Body of pancreas (tissue), 4 donors: Measurements from ENCODE around the gene MANEA. TPM values are rescaled to one million over a fixed set of nuclear protein-coding genes. Genes with fewer than 3 reads are reported as not detected.
A peak's percentile ranks its signal among the peaks of the same experiment; 100 is the strongest.

Experiments
- ATAC-seq: fragments of 150-250 bp; one replicate; pipeline ENCODE4 v1.9.1; 2016
- DNase-seq, 4 donors: peaks; one replicate each; pipeline ENCODE4 v3.0.0-alpha.2; 2019
- H3K27ac ChIP-seq, 4 donors: fragments of 200-600 bp; sonication (generic); 1 replicate in 3 of 4; 2 replicates in 1 of 4; pipeline versions ENCODE4 v1.5.1 to v1.6.1; 2016 to 2019; ENCODE audit warnings: mild to moderate bottlenecking in 1 of 4, mixed read lengths in 1 of 4, moderate library complexity in 1 of 4
- H3K27me3 ChIP-seq, 2 donors: fragments of 200-600 bp; sonication (generic); one replicate each; pipeline ENCODE4 v1.6.0; 2016; ENCODE audit warnings: mild to moderate bottlenecking in 1 of 2
- H3K36me3 ChIP-seq, 2 donors: fragments of 200-600 bp; sonication (generic); replicated peaks in 1 of 2; 2 replicates each; pipeline ENCODE4 v1.5.1; 2016; ENCODE audit warnings: low read depth in 2 of 2; ENCODE audit not compliant: insufficient read depth in 1 of 2
- H3K4me1 ChIP-seq: fragments of 200-600 bp; sonication (generic); one replicate; pipeline ENCODE4 v1.6.0; 2016
- H3K4me3 ChIP-seq, 2 donors: fragments of 200-600 bp; sonication (generic); 1 replicate in 1 of 2; 2 replicates in 1 of 2; pipeline ENCODE4 v1.5.1; 2016 to 2019
- H3K9me3 ChIP-seq, 3 donors: fragments of 200-600 bp; sonication (generic); 1 replicate in 2 of 3; 2 replicates in 1 of 3; pipeline ENCODE4 v1.5.1; 2016
- CTCF ChIP-seq, 7 experiments: fragments of 450-650 bp in 4 of 7; fragments of 200-600 bp in 3 of 7; sonication (generic) in 3 of 7; IDR thresholded peaks; one replicate each; pipeline ENCODE4 v1.5.1; 2016 to 2019; ENCODE audit warnings: antibody characterized with exemption in 7 of 7
- POLR2A ChIP-seq, 3 donors: fragments of 450-650 bp; IDR thresholded peaks; one replicate each; pipeline ENCODE4 v1.6.1; 2016; ENCODE audit warnings: antibody characterized with exemption in 3 of 3, mild to moderate bottlenecking in 2 of 3
- WGBS, 2 donors: methylation state at CpG; one replicate each; pipeline ENCODE4 v1.1.5; 2017; 5-methylcytosine and 5-hydroxymethylcytosine counted together
- intact Hi-C: fragments of 100-400 bp; cut with DNase I; formaldehyde crosslinking; loops from one replicate; pipeline ENCODE4 v1.15.1; 2023
- total RNA-seq, 2 donors: library from RNA; depleted of rRNA; stranded (reverse); fragments of >200 nt; gene quantifications; one replicate each; pipeline ENCODE4 v1.1.0, GENCODE V29; 2016

MANEA gene
- total RNA-seq, 2 donors from 2014 or later, result 2.6 to 5.2 TPM

DNA sequence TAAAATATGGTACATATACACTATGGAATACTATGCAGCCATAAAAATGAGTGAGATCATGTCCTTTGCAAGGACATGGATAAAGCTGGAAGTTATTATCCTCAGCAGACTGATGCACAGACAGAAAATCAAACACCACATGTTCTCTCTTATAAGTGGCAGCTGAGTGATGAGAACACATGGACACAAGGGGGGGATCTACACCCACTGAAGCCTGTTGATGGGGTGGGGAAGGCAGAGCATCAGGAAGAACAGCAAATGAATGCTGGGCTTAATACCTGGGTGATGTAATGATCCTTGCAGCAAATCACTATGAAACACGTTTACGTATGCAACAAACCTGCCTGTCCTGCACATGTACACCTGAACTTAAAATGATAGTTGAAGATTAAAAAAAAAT lies 71.3 kb downstream of the MANEA start:
- DNase-seq (no peak), ATAC-seq (no peak)
- Histone ChIP-seq H3K27ac (no peak overlapping the region), H3K27me3 (no peaks in the 10 kb centered on the region), H3K36me3 (no peaks in the 10 kb centered on the region), H3K4me3 (no peak overlapping the region), H3K9me3 (no peaks in the 10 kb centered on the region), H3K4me1 (no peaks in the 10 kb centered on the region)
- WGBS, 2 donors, result 70% methylated on average over 2 of the region's 2 CpGs
- intact Hi-C loops, result no loop called here
- TF ChIP-seq POLR2A (IDR thresholded peaks at IDR 0.05), result no peak
- peak in 3 of 7 experiments; percentile 2 to 29 (median 20) for TF ChIP-seq CTCF (IDR thresholded peaks at IDR 0.05)

DNA sequence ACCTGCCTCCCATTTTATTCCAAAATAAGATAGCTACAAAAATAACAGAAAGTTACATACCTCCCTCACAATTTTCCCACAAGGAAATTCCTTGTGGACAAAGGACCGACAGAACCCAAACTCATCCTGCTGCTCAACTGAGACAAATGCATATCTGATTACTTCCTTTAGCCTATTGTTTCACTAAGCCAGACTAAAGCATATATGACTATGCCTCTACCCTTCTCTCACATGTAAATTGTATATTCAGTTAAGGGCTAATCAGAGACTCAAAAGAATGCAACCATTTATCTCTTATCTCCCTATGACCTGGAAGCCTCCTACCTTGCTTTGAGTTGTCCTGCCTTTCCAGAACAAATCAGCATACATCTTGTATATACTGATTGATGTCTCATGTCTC lies 72.1 kb downstream of the MANEA start:
- no peaks in the 10 kb centered on the region for H3K4me1 ChIP-seq
- DNase-seq (no peak), ATAC-seq (no peak)
- H3K27ac ChIP-seq, result no peak overlapping the region
- intact Hi-C loops, result no loop called here
- H3K27me3 ChIP-seq, result no peaks in the 10 kb centered on the region
- TF ChIP-seq POLR2A (IDR thresholded peaks at IDR 0.05) (no peak), CTCF (IDR thresholded peaks at IDR 0.05) (no peak)
- no peak overlapping the region for H3K4me3 ChIP-seq
- WGBS, 2 donors, result 41 to 44% methylated on average over 1 of the region's 1 CpG
- H3K9me3 ChIP-seq, result no peaks in the 10 kb centered on the region
- no peaks in the 10 kb centered on the region for H3K36me3 ChIP-seq

- TF ChIP-seq CTCF (IDR thresholded peaks at IDR 0.05) (no peak), POLR2A (IDR thresholded peaks at IDR 0.05) (no peak)
- Histone ChIP-seq H3K27ac (no peak overlapping the region), H3K27me3 (no peaks in the 10 kb centered on the region), H3K9me3 (no peaks in the 10 kb centered on the region), H3K36me3 (no peaks in the 10 kb centered on the region), H3K4me3 (no peak overlapping the region), H3K4me1 (no peaks in the 10 kb centered on the region)
- intact Hi-C loops, result no loop called here
- ATAC-seq (no peak), DNase-seq (no peak)
These were observed 76.8 kb downstream of the MANEA start for GRCh38 chr6:95654176-95654575.

DNA sequence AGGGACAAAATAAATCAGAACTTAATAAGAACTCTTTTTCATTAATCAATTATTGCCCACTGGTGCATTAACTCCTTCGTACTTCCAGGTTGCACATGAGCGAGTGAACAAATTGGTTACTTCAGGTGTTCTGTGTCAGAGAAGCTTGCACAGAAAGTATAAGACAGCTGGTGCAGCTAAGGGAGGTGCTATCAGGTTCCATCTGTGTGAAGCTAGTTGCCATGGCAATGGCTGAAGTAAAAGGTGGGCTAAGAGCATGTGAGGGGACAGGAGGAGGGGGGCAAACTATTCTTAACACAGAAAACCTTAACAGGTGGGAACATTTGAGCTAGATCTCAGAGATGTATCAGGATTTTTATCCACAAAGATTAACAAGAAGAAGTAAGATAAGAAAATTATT lies 81.6 kb downstream of the MANEA start:
- Histone ChIP-seq H3K27ac (no peak overlapping the region), H3K4me3 (no peak overlapping the region), H3K36me3 (no peaks in the 10 kb centered on the region), H3K9me3 (no peaks in the 10 kb centered on the region), H3K27me3 (no peaks in the 10 kb centered on the region), H3K4me1 (no peaks in the 10 kb centered on the region)
- intact Hi-C loops, result no loop called here
- ATAC-seq, result no peak
- no peak for DNase-seq
- 84 to 87% methylated on average over 2 of the region's 2 CpGs for WGBS, 2 donors
- TF ChIP-seq CTCF (IDR thresholded peaks at IDR 0.05), result no peak
- no peak for TF ChIP-seq POLR2A (IDR thresholded peaks at IDR 0.05)
